ENCODE data around the gene SFRP5.

- TF ChIP-seq CTCF (IDR thresholded peaks at IDR 0.05), result no peak
- TF ChIP-seq POLR2A (IDR thresholded peaks at IDR 0.05), result no peak
Measured at GRCh38 chr10:97719602-97720001, 52.2 kb downstream of the SFRP5 start.

Data from uterus (tissue), 2 donors.